Body of pancreas (tissue), 4 donors: ENCODE data around the gene HEXIM2. TPM values are rescaled to one million over a fixed set of nuclear protein-coding genes. Genes with fewer than 3 reads are reported as not detected.

Experiments
- ATAC-seq: fragments of 150-250 bp; one replicate; pipeline ENCODE4 v1.9.1; 2016
- DNase-seq, 4 donors: peaks; one replicate each; pipeline ENCODE4 v3.0.0-alpha.2; 2019
- H3K27ac ChIP-seq, 4 donors: fragments of 200-600 bp; sonication (generic); 1 replicate in 3 of 4; 2 replicates in 1 of 4; pipeline versions ENCODE4 v1.5.1 to v1.6.1; 2016 to 2019; ENCODE audit warnings: mild to moderate bottlenecking in 1 of 4, mixed read lengths in 1 of 4, moderate library complexity in 1 of 4
- H3K27me3 ChIP-seq, 2 donors: fragments of 200-600 bp; sonication (generic); one replicate each; pipeline ENCODE4 v1.6.0; 2016; ENCODE audit warnings: mild to moderate bottlenecking in 1 of 2
- H3K36me3 ChIP-seq, 2 donors: fragments of 200-600 bp; sonication (generic); replicated peaks in 1 of 2; 2 replicates each; pipeline ENCODE4 v1.5.1; 2016; ENCODE audit warnings: low read depth in 2 of 2; ENCODE audit not compliant: insufficient read depth in 1 of 2
- H3K4me1 ChIP-seq: fragments of 200-600 bp; sonication (generic); one replicate; pipeline ENCODE4 v1.6.0; 2016
- H3K4me3 ChIP-seq, 2 donors: fragments of 200-600 bp; sonication (generic); 1 replicate in 1 of 2; 2 replicates in 1 of 2; pipeline ENCODE4 v1.5.1; 2016 to 2019
- H3K9me3 ChIP-seq, 3 donors: fragments of 200-600 bp; sonication (generic); 1 replicate in 2 of 3; 2 replicates in 1 of 3; pipeline ENCODE4 v1.5.1; 2016
- POLR2A ChIP-seq, 3 donors: fragments of 450-650 bp; IDR thresholded peaks; one replicate each; pipeline ENCODE4 v1.6.1; 2016; ENCODE audit warnings: antibody characterized with exemption in 3 of 3, mild to moderate bottlenecking in 2 of 3
- WGBS, 2 donors: methylation state at CpG; one replicate each; pipeline ENCODE4 v1.1.5; 2017; 5-methylcytosine and 5-hydroxymethylcytosine counted together
- intact Hi-C: fragments of 100-400 bp; cut with DNase I; formaldehyde crosslinking; loops from one replicate; pipeline ENCODE4 v1.15.1; 2023
- total RNA-seq, 2 donors: library from RNA; depleted of rRNA; stranded (reverse); fragments of >200 nt; gene quantifications; one replicate each; pipeline ENCODE4 v1.1.0, GENCODE V29; 2016
- TF ChIP-seq, protein P1 (sequence below), 7 experiments: fragments of 450-650 bp in 4 of 7; fragments of 200-600 bp in 3 of 7; sonication (generic) in 3 of 7; IDR thresholded peaks; one replicate each; pipeline ENCODE4 v1.5.1; 2016 to 2019; ENCODE audit warnings: antibody characterized with exemption in 7 of 7

The HEXIM2 gene, protein sequence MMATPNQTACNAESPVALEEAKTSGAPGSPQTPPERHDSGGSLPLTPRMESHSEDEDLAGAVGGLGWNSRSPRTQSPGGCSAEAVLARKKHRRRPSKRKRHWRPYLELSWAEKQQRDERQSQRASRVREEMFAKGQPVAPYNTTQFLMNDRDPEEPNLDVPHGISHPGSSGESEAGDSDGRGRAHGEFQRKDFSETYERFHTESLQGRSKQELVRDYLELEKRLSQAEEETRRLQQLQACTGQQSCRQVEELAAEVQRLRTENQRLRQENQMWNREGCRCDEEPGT
- 10 to 100 TPM in 1 of 2 donors, 1 to 10 TPM in 1; 5.9 to 10.1 TPM for total RNA-seq

DNA sequence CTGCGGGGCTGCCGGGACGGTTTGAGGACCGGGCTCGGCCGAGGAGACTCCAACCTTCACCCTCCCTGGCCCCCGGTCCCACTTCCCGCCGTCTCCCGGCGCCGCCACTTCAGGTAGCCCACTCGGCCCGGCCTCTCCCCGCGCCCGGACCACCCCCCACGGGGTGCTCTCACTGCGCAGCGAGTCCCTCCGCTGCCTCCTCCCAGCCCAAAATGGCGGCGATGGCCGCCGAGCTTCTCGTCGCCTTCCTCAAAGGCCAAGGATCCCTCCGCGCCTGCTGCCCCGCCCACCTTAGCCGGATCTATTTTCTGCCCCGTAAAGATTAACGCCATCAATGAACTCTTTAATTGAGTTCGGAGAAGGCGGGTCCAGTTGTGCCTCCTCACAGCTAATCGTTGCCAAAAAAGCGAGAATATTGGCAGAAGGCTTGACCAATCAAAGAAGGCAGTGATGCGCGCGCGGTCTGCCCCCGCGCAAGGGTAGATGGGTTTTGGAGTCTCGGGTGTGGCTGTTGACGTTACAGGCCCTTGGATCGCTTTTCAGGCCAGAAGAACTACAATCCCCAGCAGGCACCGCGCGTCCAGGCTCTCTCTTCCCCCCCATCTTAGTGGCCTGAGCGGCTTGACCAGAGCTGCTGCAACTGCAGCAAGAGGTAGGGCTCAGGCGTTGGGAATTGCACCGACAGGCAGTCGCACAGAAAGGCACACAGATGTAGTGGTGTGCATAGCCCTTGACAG lies at the start of gene HEXIM2:
HEXIM2 (plus strand) TSS at position 588 of the 737 bp plus-strand sequence. CDS start 919 bp downstream, outside the sequence.
- Histone ChIP-seq H3K9me3 (no peaks in the 10 kb centered on the region), H3K4me1 (peaks cover 43% of the 10 kb centered on the region), H3K4me3 (peak within 1 kb of the TSS; percentile 26 to 64), H3K27me3 (no peaks in the 10 kb centered on the region), H3K36me3 (no peaks in the 10 kb centered on the region), H3K27ac (peak within 1 kb of the TSS; percentile 98 to 100 (median 100))
- WGBS, 2 donors: 0% methylated on average over 20 to 53 of the region's 53 CpGs
- intact Hi-C loops: no loop called here
- TF ChIP-seq POLR2A (IDR thresholded peaks at IDR 0.05): peak; percentile 90 to 97 (median 96)
- TF ChIP-seq, protein P1, sequence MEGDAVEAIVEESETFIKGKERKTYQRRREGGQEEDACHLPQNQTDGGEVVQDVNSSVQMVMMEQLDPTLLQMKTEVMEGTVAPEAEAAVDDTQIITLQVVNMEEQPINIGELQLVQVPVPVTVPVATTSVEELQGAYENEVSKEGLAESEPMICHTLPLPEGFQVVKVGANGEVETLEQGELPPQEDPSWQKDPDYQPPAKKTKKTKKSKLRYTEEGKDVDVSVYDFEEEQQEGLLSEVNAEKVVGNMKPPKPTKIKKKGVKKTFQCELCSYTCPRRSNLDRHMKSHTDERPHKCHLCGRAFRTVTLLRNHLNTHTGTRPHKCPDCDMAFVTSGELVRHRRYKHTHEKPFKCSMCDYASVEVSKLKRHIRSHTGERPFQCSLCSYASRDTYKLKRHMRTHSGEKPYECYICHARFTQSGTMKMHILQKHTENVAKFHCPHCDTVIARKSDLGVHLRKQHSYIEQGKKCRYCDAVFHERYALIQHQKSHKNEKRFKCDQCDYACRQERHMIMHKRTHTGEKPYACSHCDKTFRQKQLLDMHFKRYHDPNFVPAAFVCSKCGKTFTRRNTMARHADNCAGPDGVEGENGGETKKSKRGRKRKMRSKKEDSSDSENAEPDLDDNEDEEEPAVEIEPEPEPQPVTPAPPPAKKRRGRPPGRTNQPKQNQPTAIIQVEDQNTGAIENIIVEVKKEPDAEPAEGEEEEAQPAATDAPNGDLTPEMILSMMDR (IDR thresholded peaks at IDR 0.05): no peak
- DNase-seq (peak; percentile 98 to 100 (median 98)), ATAC-seq (peak; percentile 96)

- H3K27ac ChIP-seq: no peak overlapping the region
- intact Hi-C loops: no loop called here
- DNase-seq: no peak
- ATAC-seq: no peak
- TF ChIP-seq, protein P1 (IDR thresholded peaks at IDR 0.05): no peak
- TF ChIP-seq POLR2A (IDR thresholded peaks at IDR 0.05): no peak
- H3K36me3 ChIP-seq: peaks cover 0 to 4% of the 10 kb centered on the region in 2 donors
- WGBS, 2 donors: 89 to 94% methylated on average over 9 to 23 of the region's 23 CpGs
- H3K4me1 ChIP-seq: no peaks in the 10 kb centered on the region
- H3K27me3 ChIP-seq: no peaks in the 10 kb centered on the region
- H3K9me3 ChIP-seq: no peaks in the 10 kb centered on the region
- H3K4me3 ChIP-seq: no peak overlapping the region
These were observed 48.9 kb upstream of the HEXIM2 start for GRCh38 chr17:45112559-45113423.

GRCh38 chr17:45113424-45113754 lies 48.3 kb upstream of the HEXIM2 start:
- ATAC-seq: no peak
- H3K36me3 ChIP-seq: no peaks in the 10 kb centered on the region
- WGBS, 2 donors: 78% methylated on average over 9 of the region's 9 CpGs; no CpG with 5 or more reads in 1 of the 2 donors

DNA sequence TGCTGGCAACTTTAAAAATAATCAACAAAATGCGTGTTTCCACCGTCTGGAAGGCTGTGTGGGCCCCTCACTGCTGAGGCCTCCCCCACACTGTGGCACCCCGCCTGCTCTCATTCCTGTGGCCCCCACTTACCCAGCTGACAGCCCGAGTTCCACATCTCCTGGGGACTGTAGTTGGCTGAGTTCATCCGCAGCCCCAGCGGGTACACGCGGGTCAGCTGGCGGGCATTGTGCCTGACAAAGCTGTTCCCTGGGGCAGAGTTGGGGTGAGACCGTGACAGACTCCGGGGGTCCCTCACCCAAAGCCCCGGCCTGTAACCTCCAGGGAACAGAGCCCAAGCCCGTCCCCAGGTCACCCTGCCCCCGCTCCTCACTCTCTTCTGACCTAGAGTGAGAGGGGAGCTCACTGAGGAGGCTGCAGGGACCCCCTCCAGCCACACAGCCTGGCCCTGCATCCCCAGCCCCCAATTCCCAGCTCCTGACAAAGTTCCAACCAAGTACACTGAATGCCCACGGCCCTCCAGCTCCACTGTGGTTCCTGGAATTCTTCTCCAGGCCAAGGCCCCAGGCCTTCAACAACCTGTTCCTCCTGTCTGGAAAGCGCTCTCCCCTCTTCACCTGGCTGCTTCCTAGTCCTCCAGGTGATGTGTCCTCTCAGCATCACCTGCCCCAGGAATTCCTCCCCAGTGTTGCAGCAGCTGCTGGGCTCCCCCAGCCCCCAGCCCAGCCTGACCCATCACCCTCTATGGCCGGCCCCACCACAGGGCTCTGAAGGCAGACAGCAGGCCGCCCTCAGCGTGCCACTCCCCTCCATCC lies 47.4 kb upstream of the HEXIM2 start:
- DNase-seq (no peak), ATAC-seq (no peak)
- TF ChIP-seq POLR2A (IDR thresholded peaks at IDR 0.05): no peak
- TF ChIP-seq, protein P1 (IDR thresholded peaks at IDR 0.05): no peak
- Histone ChIP-seq H3K27me3 (no peaks in the 10 kb centered on the region), H3K36me3 (no peaks in the 10 kb centered on the region), H3K9me3 (no peaks in the 10 kb centered on the region), H3K27ac (no peak overlapping the region), H3K4me3 (no peak overlapping the region), H3K4me1 (no peaks in the 10 kb centered on the region)
- 83% methylated on average over 9 to 19 of the region's 19 CpGs for WGBS, 2 donors
- intact Hi-C loops: no loop called here

More at GRCh38 chr17:45113424-45113754, 48.3 kb upstream of the HEXIM2 start:
- H3K9me3 ChIP-seq: no peaks in the 10 kb centered on the region
- H3K27me3 ChIP-seq: no peaks in the 10 kb centered on the region
- no peaks in the 10 kb centered on the region for H3K4me1 ChIP-seq
- no peak for DNase-seq
- TF ChIP-seq POLR2A (IDR thresholded peaks at IDR 0.05): no peak
- TF ChIP-seq, protein P1 (IDR thresholded peaks at IDR 0.05): no peak
- H3K4me3 ChIP-seq: no peak overlapping the region
- no peak overlapping the region for H3K27ac ChIP-seq
- intact Hi-C loops: no loop called here
